Activated CD4-positive, alpha-beta memory T cell treated with anti-CD3 and anti-CD28 coated beads, Interleukin-2, amount 10 ng/mL, durations not matched to agents 7 days and 5 days (primary cell): ENCODE measurements around the gene RET. TPM values are rescaled to one million over a fixed set of nuclear protein-coding genes. Genes with fewer than 3 reads are reported as not detected.
A peak's percentile ranks its signal among the peaks of the same experiment; 100 is the strongest.

Source experiments
- CTCF ChIA-PET: fragments of 350-600 bp; sonication (Branson Sonifier 250); formaldehyde crosslinking; loops from one replicate; lab custom pipeline; 2021; ENCODE audit warnings: antibody characterized with exemption, inconsistent platforms; lab: Charles Lee
- POLR2A ChIA-PET: fragments of 350-600 bp; sonication (Branson Sonifier 250); formaldehyde crosslinking; loops from one replicate; lab custom pipeline; 2021; ENCODE audit warnings: antibody characterized with exemption; lab: Charles Lee
- DNase-seq: peaks from one replicate; pipeline ENCODE4 v3.0.0-alpha.2; 2020
- H3K27ac Mint-ChIP-seq: one replicate; pipeline ENCODE4 v1.8.0; 2021; ENCODE audit warnings: mild to moderate bottlenecking, mixed read lengths
- H3K27me3 Mint-ChIP-seq: one replicate; pipeline ENCODE4 v1.8.0; 2021; ENCODE audit warnings: mixed read lengths
- H3K36me3 Mint-ChIP-seq: one replicate; pipeline ENCODE4 v1.8.0; 2021; ENCODE audit warnings: low read depth, mixed read lengths
- H3K4me1 Mint-ChIP-seq: one replicate; pipeline ENCODE4 v1.8.0; 2021; ENCODE audit warnings: mixed read lengths
- H3K4me3 Mint-ChIP-seq: one replicate; pipeline ENCODE4 v1.8.0; 2021; ENCODE audit warnings: mild to moderate bottlenecking, mixed read lengths
- H3K9me3 Mint-ChIP-seq: one replicate; pipeline ENCODE4 v1.8.0; 2021; ENCODE audit warnings: mixed read lengths
- total RNA-seq, 2 experiments: library from RNA; stranded (reverse); gene quantifications; one replicate each; pipeline ENCODE4 v1.2.3, GENCODE V29; 2021

Gene RET
- total RNA-seq, 2 experiments from 2014 or later = 0.28 to 0.50 TPM

- H3K4me1 Mint-ChIP-seq = peaks cover 10% of the 10 kb centered on the region
- no peak overlapping the region for H3K27ac Mint-ChIP-seq
- ChIA-PET POLR2A (no interaction called here), CTCF (no interaction called here)
- no peak for DNase-seq
- no peak overlapping the region for H3K4me3 Mint-ChIP-seq
- H3K9me3 Mint-ChIP-seq = no peaks in the 10 kb centered on the region
- no peaks in the 10 kb centered on the region for H3K36me3 Mint-ChIP-seq
- no peaks in the 10 kb centered on the region for H3K27me3 Mint-ChIP-seq
Measured at GRCh38 chr10:43113201-43114087, 36.6 kb downstream of the RET start.

- Mint-ChIP-seq H3K4me1 (peaks cover 13% of the 10 kb centered on the region), H3K36me3 (no peaks in the 10 kb centered on the region), H3K4me3 (no peak overlapping the region), H3K9me3 (no peaks in the 10 kb centered on the region), H3K27me3 (no peaks in the 10 kb centered on the region), H3K27ac (no peak overlapping the region)
- ChIA-PET CTCF (no interaction called here), POLR2A (interaction anchor here (0.8 to 1.5 kb wide), 2 partner anchors 24 to 26 kb away, joined by 4 to 9 read pairs; partner anchors contain the start of gene CSGALNACT2)
- DNase-seq = no peak
Measured at GRCh38 chr10:43114088-43114742, 37.3 kb downstream of the RET start.

DNA sequence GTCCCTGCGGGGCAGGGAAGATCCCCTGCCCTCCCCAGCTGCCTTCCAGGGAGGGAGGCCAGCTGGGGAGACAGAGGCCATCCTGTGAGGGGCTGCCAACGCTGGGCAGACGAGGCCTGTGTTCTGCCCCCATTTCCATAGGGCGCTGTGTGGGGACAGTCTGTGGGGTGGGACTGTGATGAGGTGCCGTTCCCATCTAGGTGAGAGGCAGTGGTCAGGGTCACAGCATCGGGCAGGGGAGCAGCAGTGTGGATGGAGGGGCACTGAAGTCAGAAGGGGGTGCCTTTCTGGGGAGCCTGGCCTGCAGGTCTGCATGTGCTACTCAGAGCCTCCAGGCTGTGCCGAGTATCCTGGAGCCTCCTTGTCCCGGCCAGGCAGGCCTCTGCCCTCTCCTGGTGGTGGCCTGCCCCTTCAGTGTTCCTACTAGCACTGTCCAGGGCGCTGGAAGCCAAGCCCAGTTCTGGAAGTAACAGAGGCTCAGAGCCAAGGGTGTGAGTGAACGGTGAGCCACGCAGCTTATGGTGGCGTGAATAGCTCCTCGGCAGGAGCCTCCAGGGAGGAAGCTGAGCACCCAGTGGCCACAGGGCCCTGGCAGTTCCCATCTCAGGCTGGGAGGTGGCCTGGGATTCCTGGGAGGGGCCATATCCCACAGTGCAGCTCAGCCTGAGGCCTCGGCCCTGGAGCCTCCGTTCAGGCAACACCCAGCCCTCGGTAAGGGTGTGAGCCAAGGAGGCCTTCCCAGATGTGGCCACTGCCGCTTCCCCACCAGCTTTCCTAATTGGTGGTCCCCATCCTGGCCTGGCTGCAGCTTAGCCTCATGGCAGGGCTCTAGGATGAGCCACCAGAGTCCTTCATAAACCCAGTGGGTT, 38.1 kb downstream of the RET start:
- no peaks in the 10 kb centered on the region for H3K9me3 Mint-ChIP-seq
- no peak overlapping the region for H3K27ac Mint-ChIP-seq
- ChIA-PET POLR2A (interaction anchor here (0.7 to 1.5 kb wide), 4 partner anchors 15 to 25 kb away, joined by 3 to 9 read pairs (median 4); partner anchors contain the start of gene CSGALNACT2), CTCF (no interaction called here)
- no peak for DNase-seq
- H3K27me3 Mint-ChIP-seq = no peaks in the 10 kb centered on the region
- no peak overlapping the region for H3K4me3 Mint-ChIP-seq
- H3K4me1 Mint-ChIP-seq = peaks cover 19% of the 10 kb centered on the region
- H3K36me3 Mint-ChIP-seq = no peaks in the 10 kb centered on the region

- ChIA-PET POLR2A (interaction anchor here (1.0 kb wide), 1 partner anchor 22 kb away, joined by 4 read pairs; the partner anchor contains the start of gene CSGALNACT2), CTCF (no interaction called here)
- H3K36me3 Mint-ChIP-seq = no peaks in the 10 kb centered on the region
- no peak overlapping the region for H3K27ac Mint-ChIP-seq
- H3K4me1 Mint-ChIP-seq = peaks cover 22% of the 10 kb centered on the region
- no peak for DNase-seq
- no peaks in the 10 kb centered on the region for H3K27me3 Mint-ChIP-seq
- no peaks in the 10 kb centered on the region for H3K9me3 Mint-ChIP-seq
- H3K4me3 Mint-ChIP-seq = no peak overlapping the region
Measured at GRCh38 chr10:43115881-43116595, 39.2 kb downstream of the RET start.

DNA sequence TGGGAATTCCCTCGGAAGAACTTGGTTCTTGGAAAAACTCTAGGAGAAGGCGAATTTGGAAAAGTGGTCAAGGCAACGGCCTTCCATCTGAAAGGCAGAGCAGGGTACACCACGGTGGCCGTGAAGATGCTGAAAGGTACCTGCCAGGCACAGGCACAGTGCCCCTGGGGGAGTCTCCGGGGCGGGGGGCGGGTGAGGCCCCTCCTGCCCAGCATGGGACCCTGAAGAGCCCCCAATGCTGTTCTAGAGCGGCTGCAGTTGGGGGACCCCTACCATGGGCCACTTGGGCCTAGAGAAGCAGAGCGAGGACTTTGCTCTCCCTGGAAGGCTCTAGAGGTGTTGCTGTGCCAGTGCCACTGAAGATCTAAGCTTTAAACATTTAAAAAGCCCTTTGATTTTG, 39.7 kb downstream of the RET start:
- Mint-ChIP-seq H3K27ac (no peak overlapping the region), H3K4me1 (peaks cover 27% of the 10 kb centered on the region), H3K36me3 (no peaks in the 10 kb centered on the region), H3K9me3 (no peaks in the 10 kb centered on the region), H3K4me3 (no peak overlapping the region), H3K27me3 (no peaks in the 10 kb centered on the region)
- DNase-seq = no peak
- CTCF ChIA-PET = no interaction called here
- POLR2A ChIA-PET = no interaction called here

DNA sequence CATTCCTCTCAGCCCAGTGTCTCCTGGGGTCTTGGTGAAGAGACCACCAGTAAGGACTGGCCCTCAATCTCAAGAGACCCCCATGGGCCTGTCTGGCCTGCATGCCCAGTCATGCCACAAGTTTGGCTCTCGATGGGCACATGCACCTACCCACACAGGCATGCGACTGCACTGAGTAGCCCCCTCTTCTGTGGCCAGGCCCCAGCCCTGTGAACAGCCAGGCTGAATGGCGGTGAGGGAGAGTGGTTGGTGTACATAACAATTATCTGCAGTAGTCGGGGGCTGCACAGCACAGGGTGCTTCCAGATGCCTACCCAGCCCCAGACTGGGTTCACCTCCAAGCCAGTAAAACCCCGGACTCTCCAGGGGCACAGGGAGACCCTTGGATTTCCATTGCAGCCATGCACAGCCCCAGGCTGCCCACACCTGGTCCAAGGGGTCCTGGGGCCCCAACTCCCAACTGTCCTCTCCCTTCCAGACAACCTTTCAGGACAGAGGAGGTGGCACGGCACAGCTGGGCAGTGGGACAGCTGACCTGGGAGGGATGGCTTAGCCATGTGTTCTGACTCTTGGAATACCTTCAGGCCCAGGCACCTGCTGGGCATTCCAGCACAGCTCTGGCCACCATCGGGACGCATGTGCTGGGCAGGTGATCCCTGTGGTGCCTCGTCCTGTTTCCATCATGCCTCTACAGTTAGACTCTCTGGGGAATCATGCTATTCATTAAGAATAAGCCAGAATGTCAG, 40.3 kb downstream of the RET start:
- no peak overlapping the region for H3K27ac Mint-ChIP-seq
- ChIA-PET POLR2A (interaction anchor here (14.0 kb wide), 1 partner anchor 22 kb away, joined by 415 read pairs; the partner anchor contains the start of gene CSGALNACT2), CTCF (no interaction called here)
- no peaks in the 10 kb centered on the region for H3K36me3 Mint-ChIP-seq
- peaks cover 34% of the 10 kb centered on the region for H3K4me1 Mint-ChIP-seq
- DNase-seq = no peak
- H3K4me3 Mint-ChIP-seq = no peak overlapping the region
- H3K9me3 Mint-ChIP-seq = no peaks in the 10 kb centered on the region
- no peaks in the 10 kb centered on the region for H3K27me3 Mint-ChIP-seq

GRCh38 chr10:43117777-43118583, 41.1 kb downstream of the RET start:
- no peaks in the 10 kb centered on the region for H3K9me3 Mint-ChIP-seq
- ChIA-PET CTCF (no interaction called here), POLR2A (interaction anchor here (1.1 to 14.0 kb wide), 2 partner anchors 11 to 21 kb away, joined by 3 to 415 read pairs; partner anchors contain the start of gene CSGALNACT2)
- H3K4me3 Mint-ChIP-seq = no peak overlapping the region
- H3K4me1 Mint-ChIP-seq = peaks cover 41% of the 10 kb centered on the region
- no peak overlapping the region for H3K27ac Mint-ChIP-seq
- DNase-seq = no peak
- no peaks in the 10 kb centered on the region for H3K27me3 Mint-ChIP-seq
- no peaks in the 10 kb centered on the region for H3K36me3 Mint-ChIP-seq

- Mint-ChIP-seq H3K36me3 (no peaks in the 10 kb centered on the region), H3K4me3 (no peak overlapping the region), H3K9me3 (no peaks in the 10 kb centered on the region), H3K4me1 (peaks cover 48% of the 10 kb centered on the region), H3K27ac (no peak overlapping the region), H3K27me3 (no peaks in the 10 kb centered on the region)
- CTCF ChIA-PET = interaction anchor here (5.3 kb wide), 1 partner anchor 20 kb away, joined by 43 read pairs; the partner anchor contains the start of gene CSGALNACT2
- POLR2A ChIA-PET = interaction anchor here (1.1 to 14.0 kb wide), 2 partner anchors 11 to 21 kb away, joined by 3 to 415 read pairs; partner anchors contain the start of gene CSGALNACT2
- no peak for DNase-seq
Measured at GRCh38 chr10:43118631-43119415, 42.0 kb downstream of the RET start.

DNA sequence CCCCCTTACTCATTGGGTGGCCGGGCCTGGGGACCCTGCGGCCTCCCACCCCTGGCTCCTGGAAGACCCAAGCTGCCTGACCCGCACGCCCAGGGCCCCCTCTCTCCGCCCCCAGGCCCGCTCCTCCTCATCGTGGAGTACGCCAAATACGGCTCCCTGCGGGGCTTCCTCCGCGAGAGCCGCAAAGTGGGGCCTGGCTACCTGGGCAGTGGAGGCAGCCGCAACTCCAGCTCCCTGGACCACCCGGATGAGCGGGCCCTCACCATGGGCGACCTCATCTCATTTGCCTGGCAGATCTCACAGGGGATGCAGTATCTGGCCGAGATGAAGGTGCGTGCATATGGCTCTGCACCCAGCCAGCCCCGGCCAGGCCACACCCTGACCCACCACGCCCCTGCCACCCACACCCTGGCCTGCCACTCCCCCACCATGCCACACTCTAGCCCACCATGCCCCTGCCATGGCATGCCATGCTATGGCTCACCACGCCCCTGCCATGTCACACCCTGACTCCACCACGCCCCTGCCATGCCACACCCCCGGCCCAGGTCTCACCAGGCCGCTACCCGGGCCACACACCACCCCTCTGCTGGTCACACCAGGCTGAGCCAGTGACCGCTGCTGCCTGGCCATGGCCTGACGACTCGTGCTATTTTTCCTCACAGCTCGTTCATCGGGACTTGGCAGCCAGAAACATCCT, 42.7 kb downstream of the RET start:
- H3K27ac Mint-ChIP-seq = peak overlapping the region; percentile 88
- DNase-seq = no peak
- peaks cover 50% of the 10 kb centered on the region for H3K4me1 Mint-ChIP-seq
- H3K27me3 Mint-ChIP-seq = no peaks in the 10 kb centered on the region
- ChIA-PET CTCF (interaction anchor here (1.6 to 5.3 kb wide), 5 partner anchors 10 to 366 kb away, joined by 3 to 43 read pairs (median 10); partner anchors contain the start of gene CSGALNACT2), POLR2A (interaction anchor here (1.0 to 14.0 kb wide), 5 partner anchors 9 to 111 kb away, joined by 3 to 415 read pairs (median 37); partner anchors contain the start of gene CSGALNACT2)
- H3K4me3 Mint-ChIP-seq = no peak overlapping the region
- no peaks in the 10 kb centered on the region for H3K36me3 Mint-ChIP-seq
- H3K9me3 Mint-ChIP-seq = no peaks in the 10 kb centered on the region
